ENCODE measurements around the gene CD151.

The CD151 gene

GRCh38 chr11:832529-833113, at the start of gene CD151:
CD151 (plus strand) TSS chr11:832952; CDS start chr11:836070, 3,118 bp downstream.
- ATAC-seq (peak; percentile 58), DNase-seq (peak in 1 of 2 donors; percentile 60)
- Mint-ChIP-seq H3K27me3 (peaks cover 50% of the 10 kb centered on the region), H3K4me1 (peaks cover 82% of the 10 kb centered on the region), H3K9me3 (no peaks in the 10 kb centered on the region), H3K4me3 (peak within 1 kb of the TSS; percentile 72 to 79), H3K27ac (peak within 1 kb of the TSS in 1 of 2 donors; percentile 87)

- H3K27me3 Mint-ChIP-seq, result no peaks in the 10 kb centered on the region
- no peak for DNase-seq
- peak overlapping the region in 1 of 2 donors; percentile 69 for H3K27ac Mint-ChIP-seq
- ATAC-seq, result no peak
- no peaks in the 10 kb centered on the region for H3K9me3 Mint-ChIP-seq
- H3K4me1 Mint-ChIP-seq, result peaks cover 39% of the 10 kb centered on the region
- H3K4me3 Mint-ChIP-seq, result no peak overlapping the region
Observed at GRCh38 chr11:783581-784015, 49.2 kb upstream of the CD151 start.

GRCh38 chr11:786235-787083, 46.3 kb upstream of the CD151 start:
- DNase-seq (no peak), ATAC-seq (no peak)
- peaks cover 27% of the 10 kb centered on the region for H3K4me1 Mint-ChIP-seq
- no peaks in the 10 kb centered on the region for H3K9me3 Mint-ChIP-seq
- no peak overlapping the region for H3K4me3 Mint-ChIP-seq
- no peak overlapping the region for H3K27ac Mint-ChIP-seq
- H3K27me3 Mint-ChIP-seq, result no peaks in the 10 kb centered on the region

GRCh38 chr11:787084-787675, 45.6 kb upstream of the CD151 start:
- Mint-ChIP-seq H3K27ac (peak overlapping the region in 1 of 2 donors; percentile 59), H3K4me1 (peaks cover 27% of the 10 kb centered on the region), H3K4me3 (no peak overlapping the region), H3K9me3 (no peaks in the 10 kb centered on the region), H3K27me3 (no peaks in the 10 kb centered on the region)
- DNase-seq, result no peak
- peak; percentile 18 for ATAC-seq

- Mint-ChIP-seq H3K4me3 (peak overlapping the region in 1 of 2 donors; percentile 52), H3K9me3 (no peaks in the 10 kb centered on the region), H3K27ac (peak overlapping the region in 1 of 2 donors; percentile 12), H3K4me1 (peaks cover 27% of the 10 kb centered on the region), H3K27me3 (no peaks in the 10 kb centered on the region)
- peak in 1 of 2 donors; percentile 18 for DNase-seq
- peak; percentile 18 for ATAC-seq
Observed at GRCh38 chr11:788009-788640, 44.6 kb upstream of the CD151 start.

- H3K4me3 Mint-ChIP-seq, result peak overlapping the region; percentile 41 to 54
- peaks cover 28% of the 10 kb centered on the region for H3K4me1 Mint-ChIP-seq
- no peaks in the 10 kb centered on the region for H3K9me3 Mint-ChIP-seq
- H3K27me3 Mint-ChIP-seq, result no peaks in the 10 kb centered on the region
- H3K27ac Mint-ChIP-seq, result peak overlapping the region in 1 of 2 donors; percentile 12
- no peak for ATAC-seq
- DNase-seq, result peak in 1 of 2 donors; percentile 16
Observed at GRCh38 chr11:788953-789940, 43.5 kb upstream of the CD151 start.

- DNase-seq (peak in 1 of 2 donors; percentile 33), ATAC-seq (no peak)
- Mint-ChIP-seq H3K4me1 (peaks cover 35% of the 10 kb centered on the region), H3K27me3 (no peaks in the 10 kb centered on the region), H3K4me3 (peak within 1 kb of the TSS; percentile 41 to 54), H3K27ac (peak within 1 kb of the TSS in 1 of 2 donors; percentile 12), H3K9me3 (no peaks in the 10 kb centered on the region)
Observed at GRCh38 chr11:789943-790342, 42.8 kb upstream of the CD151 start, which contains the start of gene CEND1. CEND1 (minus strand) TSS chr11:790090; CDS start chr11:788576, 1,514 bp downstream.

- DNase-seq (no peak), ATAC-seq (no peak)
- Mint-ChIP-seq H3K9me3 (no peaks in the 10 kb centered on the region), H3K4me1 (peaks cover 41% of the 10 kb centered on the region), H3K27ac (peak overlapping the region in 1 of 2 donors; percentile 86), H3K27me3 (no peaks in the 10 kb centered on the region), H3K4me3 (no peak overlapping the region)
Observed at GRCh38 chr11:790721-791564, 41.8 kb upstream of the CD151 start.

- Mint-ChIP-seq H3K4me1 (peaks cover 49% of the 10 kb centered on the region), H3K27ac (no peak overlapping the region), H3K4me3 (no peak overlapping the region), H3K9me3 (no peaks in the 10 kb centered on the region), H3K27me3 (no peaks in the 10 kb centered on the region)
- no peak for ATAC-seq
- DNase-seq, result no peak
Observed at GRCh38 chr11:791658-792534, 40.9 kb upstream of the CD151 start.

- H3K9me3 Mint-ChIP-seq, result no peaks in the 10 kb centered on the region
- DNase-seq, result no peak
- H3K27me3 Mint-ChIP-seq, result no peaks in the 10 kb centered on the region
- no peak overlapping the region for H3K27ac Mint-ChIP-seq
- H3K4me3 Mint-ChIP-seq, result no peak overlapping the region
- peaks cover 55% of the 10 kb centered on the region for H3K4me1 Mint-ChIP-seq
- no peak for ATAC-seq
Observed at GRCh38 chr11:792535-792821, 40.3 kb upstream of the CD151 start.

- peaks cover 52% of the 10 kb centered on the region for H3K4me1 Mint-ChIP-seq
- H3K9me3 Mint-ChIP-seq, result no peaks in the 10 kb centered on the region
- no peaks in the 10 kb centered on the region for H3K27me3 Mint-ChIP-seq
- no peak for DNase-seq
- no peak for ATAC-seq
- H3K4me3 Mint-ChIP-seq, result no peak overlapping the region
- no peak overlapping the region for H3K27ac Mint-ChIP-seq
Observed at GRCh38 chr11:792873-793272, 39.9 kb upstream of the CD151 start.

GRCh38 chr11:793556-793955, 39.2 kb upstream of the CD151 start:
- Mint-ChIP-seq H3K9me3 (no peaks in the 10 kb centered on the region), H3K4me3 (peak overlapping the region in 1 of 2 donors; percentile 18), H3K4me1 (peaks cover 45% of the 10 kb centered on the region), H3K27ac (peak overlapping the region in 1 of 2 donors; percentile 90), H3K27me3 (no peaks in the 10 kb centered on the region)
- DNase-seq (no peak), ATAC-seq (no peak)
